Ovary (tissue), 9 donors: ENCODE measurements around the gene KRTAP1-1. TPM values are rescaled to one million over a fixed set of nuclear protein-coding genes. Genes with fewer than 3 reads are reported as not detected.
"Not testable (repeated sequence)": the region's sequence is repeated elsewhere in the genome, so short reads cannot be mapped to it uniquely, and the experiment has no call there.

Source experiments
- DNase-seq, 5 donors: peaks; one replicate each; pipeline ENCODE4 v3.0.0-alpha.2; 2019 to 2020
- H3K27ac ChIP-seq, 2 donors: fragments of 200-600 bp; one replicate each; pipeline versions ENCODE4 v1.5.1 to v1.8.0; 2019 to 2022
- H3K27me3 ChIP-seq: fragments of 200-600 bp; one replicate; pipeline ENCODE4 v1.8.0; 2022
- H3K36me3 ChIP-seq: fragments of 200-600 bp; sonication (generic); one replicate; pipeline ENCODE4 v1.5.1; 2019
- H3K4me1 ChIP-seq: one replicate; pipeline ENCODE4 v1.8.1; 2013; ENCODE audit warnings: mild to moderate bottlenecking, moderate library complexity; ENCODE audit not compliant: insufficient read depth
- H3K4me3 ChIP-seq: fragments of 200-600 bp; sonication (generic); one replicate; pipeline ENCODE4 v1.5.1; 2017
- H3K9me3 ChIP-seq, 2 donors: fragments of 200-600 bp in 1 of 2; sonication (generic) in 1 of 2; one replicate each; pipeline versions ENCODE4 v1.5.1 to v1.8.1; 2013 to 2019; ENCODE audit warnings: mild to moderate bottlenecking in 1 of 2, moderate library complexity in 1 of 2
- EP300 ChIP-seq: sonication (generic); formaldehyde crosslinking; IDR thresholded peaks from one replicate; pipeline ENCODE4 v1.6.1; 2017; ENCODE audit warnings: antibody characterized with exemption
- POLR2A ChIP-seq: fragments of 450-650 bp; IDR thresholded peaks from one replicate; pipeline ENCODE4 v1.6.1; 2017; ENCODE audit warnings: antibody characterized with exemption, mild to moderate bottlenecking, moderate library complexity
- WGBS, 3 donors: extraction: QIAGEN DNeasy Blood & Tissue Kit in 1 of 3; methylation state at CpG; one replicate each; pipeline versions ENCODE4 v1.1.5 to v1.1.7; 2013 to 2017; 5-methylcytosine and 5-hydroxymethylcytosine counted together
- intact Hi-C, 4 donors: fragments of 100-400 bp; cut with DNase I; formaldehyde crosslinking; loops; one replicate each; pipeline versions ENCODE4 v1.11.0 to v1.15.1; 2022 to 2023
- polyA plus RNA-seq, 2 donors: library from polyadenylated mRNA; stranded (reverse); fragments of 200-250 nt in 1 of 2; fragments of 350-450 nt in 1 of 2; fragmentation: Illumina TruSeq in 1 of 2; extraction: RNeasy Lipid Tissue Mini Kit (QIAGEN cat#74804) in 1 of 2; gene quantifications; one replicate each; pipeline ENCODE4 v1.2.3, GENCODE V29; 2013 to 2014
- total RNA-seq, 7 donors: library from RNA; depleted of rRNA in 2 of 7; stranded (reverse); fragments of >200 nt in 2 of 7; fragmentation: NEBNext Ultra II Directional in 3 of 7; extraction: Animal tissue kit (Norgen Biotek cat#: 25700) in 3 of 7; gene quantifications; one replicate each; pipeline versions ENCODE4 v1.1.0 to v1.2.4, GENCODE V29; 2016 to 2023
- TF ChIP-seq, protein P1 (sequence below), 3 donors: fragments of 450-650 bp in 2 of 3; fragments of 200-600 bp in 1 of 3; IDR thresholded peaks; one replicate each; pipeline versions ENCODE4 v1.5.1 to v1.8.0; 2016 to 2022; ENCODE audit warnings: antibody characterized with exemption in 3 of 3, mild to moderate bottlenecking in 1 of 3
- donor health status: DM: no; HTN: no; CAD: no; lungs with moderate emphysema.
- donor health status: DM: no; HTN: no; CAD: no.
- donor health status: Bipolar disorder and iron deficiency.
- donor health status: DM: yes; HTN: yes; CAD: no.
- donor health status: DM: no; HTN: no; CAD: no.
- donor health status: DM: yes; HTN: yes; CAD: no.

KRTAP1-1 gene
- total and polyA plus RNA-seq, 9 donors = not detected

DNA sequence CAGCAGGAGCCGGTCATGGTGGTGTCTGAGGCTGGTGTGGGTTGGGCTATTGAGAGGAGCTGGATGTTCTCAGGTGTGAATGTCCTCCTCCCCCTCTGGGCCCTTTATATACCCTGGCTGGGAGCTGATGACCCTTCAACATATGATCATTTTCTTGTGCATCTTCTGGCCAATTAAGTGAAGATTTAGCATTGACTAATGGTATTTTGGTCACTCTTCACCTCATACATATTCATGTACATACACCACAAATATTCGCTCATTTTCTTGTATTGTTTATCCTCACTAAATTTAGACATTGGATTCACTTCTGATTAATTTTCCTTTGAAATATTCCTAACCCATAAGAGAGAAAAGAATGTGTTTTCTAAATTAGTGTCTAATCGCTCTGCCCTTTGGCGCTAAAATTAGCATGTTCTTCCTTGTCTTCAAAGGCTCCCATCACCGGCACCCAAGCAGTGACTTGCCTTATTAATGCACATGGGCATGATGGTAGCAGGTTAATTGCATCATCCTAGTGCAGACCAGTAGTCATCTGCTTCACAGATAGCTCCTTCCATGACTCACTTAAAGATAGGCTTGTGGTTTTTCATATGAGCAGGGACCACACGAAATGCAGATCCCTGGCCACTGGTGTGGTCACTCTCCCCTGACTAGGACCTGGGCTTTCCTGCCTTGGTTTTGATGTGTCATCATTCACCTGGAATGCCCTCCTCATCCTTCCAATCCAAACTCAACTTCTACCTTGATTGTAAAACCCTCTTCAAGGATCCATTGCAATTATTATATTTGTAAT, 24.8 kb upstream of the KRTAP1-1 start, which contains the start of gene KRTAP2-4:
Gene KRTAP2-4, minus strand, starts transcription at position 51 of the 796 bp plus-strand sequence. Its CDS starts 34 bp downstream, at position 17.
- H3K27ac ChIP-seq = no peak within 1 kb of the TSS
- WGBS, 3 donors = 85 to 90% (median 85%) methylated on average over 6 of the region's 6 CpGs
- TF ChIP-seq, protein P1, sequence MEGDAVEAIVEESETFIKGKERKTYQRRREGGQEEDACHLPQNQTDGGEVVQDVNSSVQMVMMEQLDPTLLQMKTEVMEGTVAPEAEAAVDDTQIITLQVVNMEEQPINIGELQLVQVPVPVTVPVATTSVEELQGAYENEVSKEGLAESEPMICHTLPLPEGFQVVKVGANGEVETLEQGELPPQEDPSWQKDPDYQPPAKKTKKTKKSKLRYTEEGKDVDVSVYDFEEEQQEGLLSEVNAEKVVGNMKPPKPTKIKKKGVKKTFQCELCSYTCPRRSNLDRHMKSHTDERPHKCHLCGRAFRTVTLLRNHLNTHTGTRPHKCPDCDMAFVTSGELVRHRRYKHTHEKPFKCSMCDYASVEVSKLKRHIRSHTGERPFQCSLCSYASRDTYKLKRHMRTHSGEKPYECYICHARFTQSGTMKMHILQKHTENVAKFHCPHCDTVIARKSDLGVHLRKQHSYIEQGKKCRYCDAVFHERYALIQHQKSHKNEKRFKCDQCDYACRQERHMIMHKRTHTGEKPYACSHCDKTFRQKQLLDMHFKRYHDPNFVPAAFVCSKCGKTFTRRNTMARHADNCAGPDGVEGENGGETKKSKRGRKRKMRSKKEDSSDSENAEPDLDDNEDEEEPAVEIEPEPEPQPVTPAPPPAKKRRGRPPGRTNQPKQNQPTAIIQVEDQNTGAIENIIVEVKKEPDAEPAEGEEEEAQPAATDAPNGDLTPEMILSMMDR (IDR thresholded peaks at IDR 0.05) = no peak
- TF ChIP-seq POLR2A = no peak
- TF ChIP-seq EP300 = no peak
- no peaks in the 10 kb centered on the region for H3K9me3 ChIP-seq
- DNase-seq = no peak
- no peak within 1 kb of the TSS for H3K4me3 ChIP-seq
- intact Hi-C loops = no loop called here
- no peaks in the 10 kb centered on the region for H3K4me1 ChIP-seq
- H3K27me3 ChIP-seq = no peaks in the 10 kb centered on the region
- no peaks in the 10 kb centered on the region for H3K36me3 ChIP-seq

DNA sequence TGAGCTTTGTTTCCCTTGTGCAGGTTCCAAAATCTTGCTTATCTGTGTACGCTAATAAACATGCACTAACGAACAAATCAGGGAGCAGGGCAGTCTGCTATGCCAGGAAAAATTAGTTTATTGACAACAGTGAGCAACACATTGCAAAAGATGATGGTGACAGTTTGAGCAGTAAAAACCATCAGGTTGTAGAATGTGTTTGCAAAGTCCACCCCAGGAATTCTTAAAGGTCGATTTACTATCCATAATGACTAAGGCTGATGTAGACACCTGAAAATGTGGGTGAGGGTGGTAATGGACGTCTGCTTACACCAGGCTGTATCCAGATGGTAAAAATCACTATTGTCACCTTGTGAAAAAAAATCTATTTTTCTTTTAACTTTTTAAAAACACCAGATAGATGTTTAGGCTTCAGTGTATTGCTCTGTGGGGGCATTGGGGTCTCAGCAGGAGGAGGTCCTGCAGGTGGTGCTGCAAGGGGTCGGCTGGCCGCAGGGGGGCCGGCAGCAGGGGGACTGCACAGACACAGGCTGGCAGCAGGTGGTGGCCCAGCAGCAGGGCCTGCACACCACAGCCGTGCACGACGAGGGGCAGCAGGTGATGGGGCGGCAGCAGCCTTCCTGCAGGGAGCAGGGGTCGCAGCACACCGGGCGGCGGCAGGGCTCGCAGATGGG, 23.9 kb upstream of the KRTAP1-1 start:
- H3K4me3 ChIP-seq, H3K27ac ChIP-seq, H3K27me3 ChIP-seq, H3K9me3 ChIP-seq, intact Hi-C loops, DNase-seq, H3K4me1 ChIP-seq, H3K36me3 ChIP-seq: not testable (repeated sequence)
- 77 to 80% (median 80%) methylated on average over 7 of the region's 16 CpGs for WGBS, 3 donors

DNA sequence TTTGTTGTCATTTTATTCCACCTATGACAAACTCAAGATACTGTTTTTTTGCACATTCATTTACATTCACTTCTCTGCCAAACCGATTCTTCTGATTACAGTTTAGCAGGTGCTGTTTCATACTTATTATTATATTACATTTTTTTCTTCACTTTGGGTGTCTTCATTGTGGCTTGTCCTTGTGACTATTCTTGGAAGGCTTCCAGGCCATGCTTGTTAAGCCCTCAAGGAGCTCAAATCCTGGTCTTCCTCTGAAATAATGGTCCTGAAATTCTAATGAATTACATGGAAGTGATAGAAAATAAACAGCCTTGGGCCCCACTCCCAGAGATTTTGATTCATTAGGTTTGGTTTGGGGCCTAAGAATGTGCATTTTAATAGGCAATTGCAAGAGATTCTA, 23.1 kb upstream of the KRTAP1-1 start:
- intact Hi-C loops = no loop called here

DNA sequence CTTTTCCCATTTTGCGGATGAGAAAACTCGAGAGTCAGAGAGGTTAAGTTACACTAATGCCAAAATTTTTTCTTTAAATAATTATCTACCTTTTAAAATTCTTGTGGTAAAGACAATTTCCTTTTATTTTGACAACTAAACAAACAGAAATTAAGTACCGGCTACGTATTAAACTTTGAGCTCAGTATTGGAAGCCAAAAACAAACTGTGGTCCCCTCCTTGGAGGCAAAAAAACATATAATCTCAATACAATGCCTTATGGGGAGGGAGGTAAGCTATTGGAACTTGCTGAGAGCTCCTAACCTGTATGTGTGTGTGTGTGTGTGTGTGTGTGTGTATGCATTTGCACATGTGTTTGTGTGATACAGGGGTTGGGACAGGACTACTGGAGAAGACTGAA, 22.2 kb upstream of the KRTAP1-1 start:
- intact Hi-C loops = no loop called here
- H3K4me3 ChIP-seq = no peak overlapping the region
- DNase-seq = no peak
- H3K27me3 ChIP-seq = no peaks in the 10 kb centered on the region
- no peak overlapping the region for H3K27ac ChIP-seq
- no peaks in the 10 kb centered on the region for H3K9me3 ChIP-seq
- WGBS, 3 donors = 88 to 91% (median 91%) methylated on average over 4 of the region's 4 CpGs
- no peaks in the 10 kb centered on the region for H3K36me3 ChIP-seq
- TF ChIP-seq, protein P1 (IDR thresholded peaks at IDR 0.05) = no peak
- TF ChIP-seq POLR2A (no peak), EP300 (no peak)
- H3K4me1 ChIP-seq = peaks cover 2% of the 10 kb centered on the region

More for the DNA sequence above, 23.1 kb upstream of the KRTAP1-1 start:
- Histone ChIP-seq H3K9me3 (no peaks in the 10 kb centered on the region), H3K27me3 (no peaks in the 10 kb centered on the region), H3K27ac (no peak overlapping the region), H3K4me1 (peaks cover 2% of the 10 kb centered on the region), H3K4me3 (no peak overlapping the region), H3K36me3 (no peaks in the 10 kb centered on the region)
- TF ChIP-seq EP300 = no peak
- no peak for TF ChIP-seq POLR2A
- TF ChIP-seq, protein P1 (IDR thresholded peaks at IDR 0.05) = no peak
- DNase-seq = no peak
- 84 to 97% (median 87%) methylated on average over 1 of the region's 1 CpG for WGBS, 3 donors

DNA sequence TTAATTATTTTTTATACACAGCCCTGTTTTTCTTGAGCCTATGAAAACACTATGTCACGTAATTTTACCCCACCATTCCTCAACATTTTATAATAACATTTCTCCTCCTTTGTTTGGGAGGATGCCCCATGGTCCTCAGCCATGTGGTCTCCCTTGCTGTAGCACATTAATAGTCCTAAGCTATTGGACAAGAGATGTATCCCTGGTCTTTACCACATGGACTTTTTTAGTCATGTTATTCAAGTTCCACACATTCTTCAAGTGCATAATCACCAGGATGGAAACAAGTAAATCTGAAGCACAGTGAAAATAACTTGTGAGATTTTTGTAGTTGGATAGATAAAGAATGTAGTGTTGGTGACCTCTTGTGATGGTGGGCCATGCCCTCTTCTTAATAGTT, 20.7 kb upstream of the KRTAP1-1 start:
- H3K27me3 ChIP-seq = no peaks in the 10 kb centered on the region
- H3K36me3 ChIP-seq = no peaks in the 10 kb centered on the region
- H3K4me3 ChIP-seq = no peak overlapping the region
- no peaks in the 10 kb centered on the region for H3K9me3 ChIP-seq
- TF ChIP-seq, protein P1 (IDR thresholded peaks at IDR 0.05) = no peak
- no peak for TF ChIP-seq POLR2A
- TF ChIP-seq EP300 = no peak
- peaks cover 2% of the 10 kb centered on the region for H3K4me1 ChIP-seq
- 9 to 20% (median 15%) methylated on average over 1 of the region's 1 CpG for WGBS, 3 donors
- DNase-seq = no peak
- intact Hi-C loops = no loop called here
- H3K27ac ChIP-seq = no peak overlapping the region
